ENCODE measurements around the gene TRIM59.

Gene TRIM59

GRCh38 chr3:160480931-160481330 is 31.3 kb upstream of the TRIM59 start:
- in situ Hi-C loops (cut with HindIII; ENCODE audit: low sequenced_read_pairs), result no loop called here
- H3K4me3 ChIP-seq (ENCODE audit: low read depth, low read length), result no peak overlapping the region
- TF ChIP-seq CTCF (IDR thresholded peaks at IDR 0.05; ENCODE audit: low read depth, low read length, missing control alignments), result no peak
- no peak for DNase-seq (ENCODE audit: low read depth)

GRCh38 chr3:160479376-160479775 is 29.8 kb upstream of the TRIM59 start:
- no peak for TF ChIP-seq CTCF (IDR thresholded peaks at IDR 0.05; ENCODE audit: low read depth, low read length, missing control alignments)
- H3K4me3 ChIP-seq (ENCODE audit: low read depth, low read length), result no peak overlapping the region
- DNase-seq (ENCODE audit: low read depth), result no peak
- in situ Hi-C loops (cut with HindIII; ENCODE audit: low sequenced_read_pairs), result no loop called here

GRCh38 chr3:160478338-160478737 is 28.8 kb upstream of the TRIM59 start:
- no peak overlapping the region for H3K4me3 ChIP-seq (ENCODE audit: low read depth, low read length)
- no peak for DNase-seq (ENCODE audit: low read depth)
- in situ Hi-C loops (cut with HindIII; ENCODE audit: low sequenced_read_pairs), result no loop called here
- TF ChIP-seq CTCF (IDR thresholded peaks at IDR 0.05; ENCODE audit: low read depth, low read length, missing control alignments), result no peak

GRCh38 chr3:160477750-160478149 is 28.2 kb upstream of the TRIM59 start:
- in situ Hi-C loops (cut with HindIII; ENCODE audit: low sequenced_read_pairs), result no loop called here
- no peak for TF ChIP-seq CTCF (IDR thresholded peaks at IDR 0.05; ENCODE audit: low read depth, low read length, missing control alignments)
- peak; percentile 12 for DNase-seq (ENCODE audit: low read depth)
- H3K4me3 ChIP-seq (ENCODE audit: low read depth, low read length), result no peak overlapping the region

GRCh38 chr3:160475884-160476283 is 26.3 kb upstream of the TRIM59 start:
- DNase-seq (ENCODE audit: low read depth), result no peak
- H3K4me3 ChIP-seq (ENCODE audit: low read depth, low read length), result no peak overlapping the region
- in situ Hi-C loops (cut with HindIII; ENCODE audit: low sequenced_read_pairs), result no loop called here
- TF ChIP-seq CTCF (IDR thresholded peaks at IDR 0.05; ENCODE audit: low read depth, low read length, missing control alignments), result no peak

- DNase-seq (ENCODE audit: low read depth), result no peak
- in situ Hi-C loops (cut with HindIII; ENCODE audit: low sequenced_read_pairs), result no loop called here
- no peak for TF ChIP-seq CTCF (IDR thresholded peaks at IDR 0.05; ENCODE audit: low read depth, low read length, missing control alignments)
- H3K4me3 ChIP-seq (ENCODE audit: low read depth, low read length), result no peak overlapping the region
Measured at GRCh38 chr3:160475153-160475552, 25.6 kb upstream of the TRIM59 start.

GRCh38 chr3:160474416-160474838 is 24.8 kb upstream of the TRIM59 start:
- in situ Hi-C loops (cut with HindIII; ENCODE audit: low sequenced_read_pairs), result no loop called here
- DNase-seq (ENCODE audit: low read depth), result no peak
- no peak overlapping the region for H3K4me3 ChIP-seq (ENCODE audit: low read depth, low read length)
- no peak for TF ChIP-seq CTCF (IDR thresholded peaks at IDR 0.05; ENCODE audit: low read depth, low read length, missing control alignments)

All from astrocyte of the cerebellum (primary cell).